H9 (cell line): ENCODE data around the gene CYREN. TPM values are rescaled to one million over a fixed set of nuclear protein-coding genes. Genes with fewer than 3 reads are reported as not detected.

Experiments
- DNase-seq: peaks from one replicate; pipeline ENCODE4 v3.0.0-alpha.2; 2017
- H2AFZ ChIP-seq: one replicate; pipeline ENCODE4 v1.6.1; 2013; ENCODE audit warnings: mild to moderate bottlenecking, low read length, control low read depth, moderate library complexity
- H2AK5ac ChIP-seq: 2 replicates; pipeline ENCODE4 v1.6.1; 2013; ENCODE audit warnings: low read length, control low read depth, mixed read lengths; ENCODE audit not compliant: insufficient read length
- H2BK120ac ChIP-seq: one replicate; pipeline ENCODE4 v1.6.1; 2013; ENCODE audit warnings: low read depth, mild to moderate bottlenecking, low read length, control low read depth, inconsistent platforms; ENCODE audit not compliant: poor library complexity, severe bottlenecking
- H2BK12ac ChIP-seq: 2 replicates; pipeline ENCODE4 v1.6.1; 2013; ENCODE audit warnings: low read length, control low read depth, mixed read lengths, low read depth; ENCODE audit not compliant: insufficient read length
- H2BK15ac ChIP-seq: 2 replicates; pipeline ENCODE4 v1.6.1; 2013; ENCODE audit warnings: low read depth, low read length, control low read depth
- H2BK20ac ChIP-seq: one replicate; pipeline ENCODE4 v1.6.1; 2013; ENCODE audit warnings: low read depth, mild to moderate bottlenecking, low read length, control low read depth, inconsistent platforms; ENCODE audit not compliant: poor library complexity, severe bottlenecking
- H2BK5ac ChIP-seq: 2 replicates; pipeline ENCODE4 v1.6.1; 2013; ENCODE audit warnings: low read length, control low read depth, mixed read lengths; ENCODE audit not compliant: insufficient read length
- H3K14ac ChIP-seq: 2 replicates; pipeline ENCODE4 v1.6.1; 2013; ENCODE audit warnings: low read length, control low read depth; ENCODE audit not compliant: insufficient read depth
- H3K18ac ChIP-seq: 2 replicates; pipeline ENCODE4 v1.6.1; 2013; ENCODE audit warnings: low read depth, mild to moderate bottlenecking, mixed read lengths, low read length, control low read depth; ENCODE audit not compliant: insufficient read length
- H3K23ac ChIP-seq: 2 replicates; pipeline ENCODE4 v1.6.1; 2013; ENCODE audit warnings: low read length, control low read depth, mixed read lengths, low read depth; ENCODE audit not compliant: insufficient read length
- H3K23me2 ChIP-seq: 2 replicates; pipeline ENCODE4 v1.6.1; 2013; ENCODE audit warnings: low read depth, mild to moderate bottlenecking, mixed read lengths, low read length, control low read depth; ENCODE audit not compliant: insufficient read length, poor library complexity, severe bottlenecking
- H3K27ac ChIP-seq: 2 replicates; pipeline ENCODE4 v1.5.1; 2013; ENCODE audit warnings: low read length, control low read depth, mixed read lengths, low read depth; ENCODE audit not compliant: insufficient read length
- H3K27me3 ChIP-seq: 2 replicates; pipeline ENCODE4 v1.6.1; 2013; ENCODE audit warnings: low read length, control low read depth, inconsistent platforms; ENCODE audit not compliant: insufficient read depth
- H3K4ac ChIP-seq: 2 replicates; pipeline ENCODE4 v1.6.1; 2013; ENCODE audit warnings: low read depth, mild to moderate bottlenecking, control low read depth, inconsistent platforms, low read length, moderate library complexity
- H3K4me1 ChIP-seq: 2 replicates; pipeline ENCODE4 v1.6.1; 2013; ENCODE audit warnings: low read length, control low read depth, inconsistent platforms; ENCODE audit not compliant: insufficient read depth
- H3K4me2 ChIP-seq: 2 replicates; pipeline ENCODE4 v1.6.1; 2013; ENCODE audit warnings: low read length, control low read depth, mixed read lengths; ENCODE audit not compliant: insufficient read length, insufficient read depth
- H3K56ac ChIP-seq: 2 replicates; pipeline ENCODE4 v1.6.1; 2013; ENCODE audit warnings: low read depth, mild to moderate bottlenecking, mixed read lengths, low read length, control low read depth; ENCODE audit not compliant: insufficient read length
- H3K79me1 ChIP-seq: 2 replicates; pipeline ENCODE4 v1.6.1; 2013; ENCODE audit warnings: low read depth, mild to moderate bottlenecking, moderate library complexity, low read length, control low read depth, inconsistent platforms; ENCODE audit not compliant: insufficient read depth, poor library complexity, severe bottlenecking
- H3K79me2 ChIP-seq: 2 replicates; pipeline ENCODE4 v1.6.1; 2013; ENCODE audit warnings: low read length, control low read depth, inconsistent platforms; ENCODE audit not compliant: insufficient read depth
- H3K9ac ChIP-seq: 2 replicates; pipeline ENCODE4 v1.6.1; 2013; ENCODE audit warnings: low read length, control low read depth, mixed read lengths; ENCODE audit not compliant: insufficient read length; ENCODE audit errors: extremely low read depth
- H3K9me3 ChIP-seq: one replicate; pipeline ENCODE4 v1.6.1; 2013; ENCODE audit warnings: low read depth, low read length, inconsistent platforms; ENCODE audit not compliant: control insufficient read depth
- H3T11ph ChIP-seq: one replicate; pipeline ENCODE4 v1.6.1; 2013; ENCODE audit warnings: mild to moderate bottlenecking, low read length, control low read depth, inconsistent platforms
- H4K20me1 ChIP-seq: one replicate; pipeline ENCODE4 v1.6.1; 2013; ENCODE audit not compliant: control insufficient read depth, insufficient read length, insufficient read depth
- H4K5ac ChIP-seq: 2 replicates; pipeline ENCODE4 v1.6.1; 2013; ENCODE audit warnings: low read depth, mild to moderate bottlenecking, mixed read lengths, low read length, control low read depth; ENCODE audit not compliant: insufficient read length
- H4K8ac ChIP-seq: replicated peaks from 2 replicates; pipeline ENCODE4 v1.6.1; 2013; ENCODE audit warnings: low read length, control low read depth, mixed read lengths, low read depth; ENCODE audit not compliant: insufficient read length
- H4K91ac ChIP-seq: 2 replicates; pipeline ENCODE4 v1.6.1; 2013; ENCODE audit warnings: low read depth, mild to moderate bottlenecking, moderate library complexity, mixed read lengths, low read length, control low read depth; ENCODE audit not compliant: insufficient read length
- H3K27ac Mint-ChIP-seq, 3 experiments: 2 replicates in 2 of 3; 3 replicates in 1 of 3; pipeline ENCODE4 v1.8.0; 2020 to 2021; ENCODE audit warnings: mixed read lengths in 3 of 3, mild to moderate bottlenecking in 1 of 3, moderate library complexity in 1 of 3
- H3K27me3 Mint-ChIP-seq: 2 replicates; pipeline ENCODE4 v1.8.0; 2021; ENCODE audit warnings: low read depth, mild to moderate bottlenecking, moderate library complexity, mixed read lengths
- H3K36me3 Mint-ChIP-seq, 3 experiments: 2 replicates in 2 of 3; 3 replicates in 1 of 3; pipeline ENCODE4 v1.8.0; 2020 to 2021; ENCODE audit warnings: low read depth in 3 of 3, mixed read lengths in 3 of 3; ENCODE audit not compliant: insufficient read depth in 1 of 3
- H3K4me1 Mint-ChIP-seq, 2 experiments: 2 replicates each; pipeline ENCODE4 v1.8.0; 2020; ENCODE audit warnings: mixed read lengths in 2 of 2
- H3K4me3 Mint-ChIP-seq, 2 experiments: 2 replicates in 1 of 2; 3 replicates in 1 of 2; pipeline ENCODE4 v1.8.0; 2020 to 2021; ENCODE audit warnings: mild to moderate bottlenecking in 2 of 2, mixed read lengths in 2 of 2, moderate library complexity in 1 of 2
- H3K9me3 Mint-ChIP-seq, 2 experiments: 2 replicates in 1 of 2; 3 replicates in 1 of 2; pipeline ENCODE4 v1.8.0; 2020; ENCODE audit warnings: mild to moderate bottlenecking in 2 of 2, mixed read lengths in 2 of 2, moderate library complexity in 1 of 2
- WGBS: extraction: QIAGEN DNeasy Blood & Tissue Kit; methylation state at CpG from one replicate; pipeline ENCODE4 v1.1.7; 2013; ENCODE audit warnings: missing lambda C conversion rate, low lambda C conversion rate, mixed read lengths; ENCODE audit not compliant: insufficient read length; ENCODE audit errors: extremely low coverage; 5-methylcytosine and 5-hydroxymethylcytosine counted together
- total RNA-seq: library from RNA; stranded (reverse); gene quantifications from 2 replicates; pipeline ENCODE4 v1.2.1, GENCODE V29; 2021
- TF ChIP-seq, protein P1 (sequence below): fragments of 200-600 bp; sonication (generic); conservative IDR thresholded peaks from 3 replicates; pipeline ENCODE4 v1.8.0; 2021; ENCODE audit warnings: antibody characterized with exemption, mild to moderate bottlenecking

The CYREN gene
- total RNA-seq, 1 experiment from 2014 or later: 72.0 TPM

- H2AFZ ChIP-seq: no peak overlapping the region
- no peak overlapping the region for H2BK15ac ChIP-seq
- H3K27me3 ChIP-seq: no peaks in the 10 kb centered on the region
- H3K9ac ChIP-seq: no peak overlapping the region
- no peak overlapping the region for H2BK5ac ChIP-seq
- H3K9me3 ChIP-seq: peaks cover 25% of the 10 kb centered on the region
- H2BK120ac ChIP-seq: no peak overlapping the region
- no peak overlapping the region for H3K56ac ChIP-seq
- H3K4me1 ChIP-seq: no peaks in the 10 kb centered on the region
- no peak overlapping the region for H3K4me2 ChIP-seq
- no peak overlapping the region for H3K27ac ChIP-seq
- no CpG with 5 or more reads among the region's 7 CpGs for WGBS
- no peak overlapping the region for H3K27ac Mint-ChIP-seq
- H3K4me1 Mint-ChIP-seq: peaks cover 0 to 4% of the 10 kb centered on the region in 2 experiments; a peak in 2 of 4 replicates
- H2BK20ac ChIP-seq: no peak overlapping the region
- no peaks in the 10 kb centered on the region for H4K20me1 ChIP-seq
- H4K91ac ChIP-seq: no peak overlapping the region
- H3K23me2 ChIP-seq: no peaks in the 10 kb centered on the region
- no peaks in the 10 kb centered on the region for H3K79me1 ChIP-seq
- peaks cover 30 to 88% (median 64%) of the 10 kb centered on the region in 3 experiments for H3K36me3 Mint-ChIP-seq
- no peak overlapping the region for H3K4me3 Mint-ChIP-seq
- no peak overlapping the region for H4K8ac ChIP-seq
- H3K9me3 Mint-ChIP-seq: peaks cover 34% of the 10 kb centered on the region in 2 experiments
- DNase-seq: no peak
- H3K23ac ChIP-seq: no peak overlapping the region
- no peaks in the 10 kb centered on the region for H3K79me2 ChIP-seq
- no peaks in the 10 kb centered on the region for H3K27me3 Mint-ChIP-seq
- H3T11ph ChIP-seq: no peak overlapping the region
- no peak overlapping the region for H3K14ac ChIP-seq
- H2BK12ac ChIP-seq: no peak overlapping the region
- TF ChIP-seq, protein P1, sequence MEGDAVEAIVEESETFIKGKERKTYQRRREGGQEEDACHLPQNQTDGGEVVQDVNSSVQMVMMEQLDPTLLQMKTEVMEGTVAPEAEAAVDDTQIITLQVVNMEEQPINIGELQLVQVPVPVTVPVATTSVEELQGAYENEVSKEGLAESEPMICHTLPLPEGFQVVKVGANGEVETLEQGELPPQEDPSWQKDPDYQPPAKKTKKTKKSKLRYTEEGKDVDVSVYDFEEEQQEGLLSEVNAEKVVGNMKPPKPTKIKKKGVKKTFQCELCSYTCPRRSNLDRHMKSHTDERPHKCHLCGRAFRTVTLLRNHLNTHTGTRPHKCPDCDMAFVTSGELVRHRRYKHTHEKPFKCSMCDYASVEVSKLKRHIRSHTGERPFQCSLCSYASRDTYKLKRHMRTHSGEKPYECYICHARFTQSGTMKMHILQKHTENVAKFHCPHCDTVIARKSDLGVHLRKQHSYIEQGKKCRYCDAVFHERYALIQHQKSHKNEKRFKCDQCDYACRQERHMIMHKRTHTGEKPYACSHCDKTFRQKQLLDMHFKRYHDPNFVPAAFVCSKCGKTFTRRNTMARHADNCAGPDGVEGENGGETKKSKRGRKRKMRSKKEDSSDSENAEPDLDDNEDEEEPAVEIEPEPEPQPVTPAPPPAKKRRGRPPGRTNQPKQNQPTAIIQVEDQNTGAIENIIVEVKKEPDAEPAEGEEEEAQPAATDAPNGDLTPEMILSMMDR: no peak
- no peak overlapping the region for H3K4ac ChIP-seq
- H3K18ac ChIP-seq: no peak overlapping the region
- no peak overlapping the region for H2AK5ac ChIP-seq
- H4K5ac ChIP-seq: no peak overlapping the region
Observed at GRCh38 chr7:135183478-135183877, 13.0 kb upstream of the CYREN start.
